MM.1S (cell line): ENCODE results near the gene IL33.

Experiments
- DNase-seq: peaks from one replicate; pipeline ENCODE4 v3.0.0-alpha.2; 2015
- H2AFZ ChIP-seq: fragments of 300-600 bp; sonication (generic); 2 replicates; pipeline ENCODE4 v1.6.0; 2016; ENCODE audit warnings: antibody characterized with exemption, low read length
- H3F3A ChIP-seq: fragments of 300-600 bp; sonication (generic); 2 replicates; pipeline ENCODE4 v1.6.1; 2016; ENCODE audit warnings: mild to moderate bottlenecking, antibody characterized with exemption, low read length, moderate library complexity, mixed read lengths; ENCODE audit not compliant: insufficient read depth
- H3K27ac ChIP-seq: fragments of 300-600 bp; sonication (generic); 2 replicates; pipeline ENCODE4 v1.5.1; 2016; ENCODE audit warnings: mild to moderate bottlenecking, low read length
- H3K27me3 ChIP-seq: fragments of 300-600 bp; sonication (generic); replicated peaks from 2 replicates; pipeline ENCODE4 v1.6.0; 2016; ENCODE audit warnings: low read length; ENCODE audit not compliant: insufficient read depth
- H3K36me3 ChIP-seq: fragments of 300-600 bp; sonication (generic); replicated peaks from 2 replicates; pipeline ENCODE4 v1.6.1; 2016; ENCODE audit warnings: mild to moderate bottlenecking, low read length, mixed read lengths; ENCODE audit not compliant: insufficient read depth
- H3K4me1 ChIP-seq: fragments of 300-600 bp; sonication (generic); 2 replicates; pipeline ENCODE4 v1.6.1; 2016; ENCODE audit warnings: low read length, mixed read lengths
- H3K4me2 ChIP-seq: fragments of 300-600 bp; sonication (generic); 2 replicates; pipeline ENCODE4 v1.6.0; 2016; ENCODE audit warnings: low read depth, low read length
- H3K4me3 ChIP-seq: fragments of 300-600 bp; sonication (generic); 2 replicates; pipeline ENCODE4 v1.5.1; 2016; ENCODE audit warnings: low read length, mixed read lengths
- H3K79me2 ChIP-seq: fragments of 300-600 bp; sonication (generic); 2 replicates; pipeline ENCODE4 v1.6.1; 2016; ENCODE audit warnings: mixed run types, low read length, mixed read lengths
- H3K9ac ChIP-seq: fragments of 300-600 bp; sonication (generic); 2 replicates; pipeline ENCODE4 v1.6.1; 2016; ENCODE audit warnings: low read length, mixed read lengths
- H3K9me2 ChIP-seq: fragments of 300-600 bp; sonication (generic); replicated peaks from 2 replicates; pipeline ENCODE4 v1.6.1; 2016; ENCODE audit warnings: mild to moderate bottlenecking, low read length, mixed read lengths; ENCODE audit not compliant: insufficient read depth
- H3K9me3 ChIP-seq: fragments of 300-600 bp; sonication (generic); replicated peaks from 2 replicates; pipeline ENCODE4 v1.6.1; 2016; ENCODE audit warnings: mild to moderate bottlenecking, low read length, mixed read lengths; ENCODE audit not compliant: insufficient read depth
- H4K20me1 ChIP-seq: fragments of 300-600 bp; sonication (generic); 2 replicates; pipeline ENCODE4 v1.6.1; 2016; ENCODE audit warnings: mild to moderate bottlenecking, low read length, moderate library complexity, mixed read lengths; ENCODE audit not compliant: insufficient read depth
- EZH2 ChIP-seq: fragments of 300-600 bp; sonication (generic); optimal IDR thresholded peaks from 2 replicates; pipeline ENCODE3; 2017; ENCODE audit warnings: low read depth, mild to moderate bottlenecking, antibody characterized with exemption, low read length, mixed read lengths
- EZH2phosphoT487 ChIP-seq: fragments of 300-600 bp; sonication (generic); IDR thresholded peaks from 2 replicates; pipeline ENCODE4 v1.6.1; 2018; ENCODE audit warnings: antibody characterized with exemption, low read length
- TF ChIP-seq, protein P1 (sequence below): fragments of 300-600 bp; sonication (generic); IDR thresholded peaks from 2 replicates; pipeline ENCODE4 v1.5.1; 2016; ENCODE audit warnings: antibody characterized with exemption, low read length, mixed read lengths

Gene IL33

DNA sequence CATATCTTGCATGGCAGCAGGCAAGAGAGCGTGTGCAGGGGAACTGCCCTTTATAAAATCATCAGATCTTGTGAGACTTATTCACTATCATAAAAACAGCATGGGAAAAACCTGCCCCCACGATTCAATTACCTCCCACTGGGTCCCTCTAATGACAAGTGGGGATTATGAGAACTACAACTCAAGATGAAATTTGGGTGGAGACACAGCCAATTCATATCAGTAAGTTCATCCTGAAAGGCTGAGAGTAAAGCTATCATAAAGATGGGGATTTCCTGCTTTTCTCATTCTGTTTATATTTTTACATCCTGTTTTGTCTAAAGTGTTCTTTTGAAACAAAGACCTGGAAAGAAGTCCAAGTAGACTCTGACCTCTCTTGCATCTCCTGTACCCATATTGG is 28.9 kb upstream of the IL33 start:
- TF ChIP-seq EZH2 (no peak), EZH2phosphoT487 (no peak)
- TF ChIP-seq, protein P1, sequence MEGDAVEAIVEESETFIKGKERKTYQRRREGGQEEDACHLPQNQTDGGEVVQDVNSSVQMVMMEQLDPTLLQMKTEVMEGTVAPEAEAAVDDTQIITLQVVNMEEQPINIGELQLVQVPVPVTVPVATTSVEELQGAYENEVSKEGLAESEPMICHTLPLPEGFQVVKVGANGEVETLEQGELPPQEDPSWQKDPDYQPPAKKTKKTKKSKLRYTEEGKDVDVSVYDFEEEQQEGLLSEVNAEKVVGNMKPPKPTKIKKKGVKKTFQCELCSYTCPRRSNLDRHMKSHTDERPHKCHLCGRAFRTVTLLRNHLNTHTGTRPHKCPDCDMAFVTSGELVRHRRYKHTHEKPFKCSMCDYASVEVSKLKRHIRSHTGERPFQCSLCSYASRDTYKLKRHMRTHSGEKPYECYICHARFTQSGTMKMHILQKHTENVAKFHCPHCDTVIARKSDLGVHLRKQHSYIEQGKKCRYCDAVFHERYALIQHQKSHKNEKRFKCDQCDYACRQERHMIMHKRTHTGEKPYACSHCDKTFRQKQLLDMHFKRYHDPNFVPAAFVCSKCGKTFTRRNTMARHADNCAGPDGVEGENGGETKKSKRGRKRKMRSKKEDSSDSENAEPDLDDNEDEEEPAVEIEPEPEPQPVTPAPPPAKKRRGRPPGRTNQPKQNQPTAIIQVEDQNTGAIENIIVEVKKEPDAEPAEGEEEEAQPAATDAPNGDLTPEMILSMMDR, result no peak
- H3K79me2 ChIP-seq, result no peaks in the 10 kb centered on the region
- DNase-seq, result no peak
- H3K27me3 ChIP-seq, result no peaks in the 10 kb centered on the region
- no peak overlapping the region for H3K4me2 ChIP-seq
- no peak overlapping the region for H3K9ac ChIP-seq
- H3K4me1 ChIP-seq, result peaks cover 7% of the 10 kb centered on the region
- H4K20me1 ChIP-seq, result no peaks in the 10 kb centered on the region
- no peaks in the 10 kb centered on the region for H3K36me3 ChIP-seq
- H3K9me3 ChIP-seq, result no peaks in the 10 kb centered on the region
- H3K9me2 ChIP-seq, result no peaks in the 10 kb centered on the region
- no peak overlapping the region for H2AFZ ChIP-seq
- no peak overlapping the region for H3K4me3 ChIP-seq
- H3K27ac ChIP-seq, result no peak overlapping the region
- H3F3A ChIP-seq, result no peaks in the 10 kb centered on the region

DNA sequence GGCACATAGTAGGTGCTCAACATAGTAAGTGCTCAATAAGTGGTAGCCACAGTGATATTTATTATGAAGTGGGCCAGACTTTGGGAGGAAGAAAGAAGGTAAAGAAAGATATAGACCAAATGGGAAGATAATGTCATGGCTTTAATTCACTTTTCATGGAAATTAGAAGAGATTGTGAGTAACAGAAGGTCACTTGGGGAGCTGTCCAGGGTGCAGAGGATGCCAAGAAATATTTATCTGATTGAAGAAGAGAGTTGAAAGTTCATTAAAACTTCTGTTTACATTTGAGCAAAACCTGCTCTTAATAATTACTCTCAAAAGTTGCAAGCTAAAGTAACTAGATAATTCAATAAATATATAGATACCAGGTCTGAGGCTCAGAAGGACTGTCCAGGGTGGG is 28.3 kb upstream of the IL33 start:
- no peaks in the 10 kb centered on the region for H3F3A ChIP-seq
- TF ChIP-seq EZH2, result no peak
- TF ChIP-seq EZH2phosphoT487, result no peak
- TF ChIP-seq, protein P1, result no peak
- H3K9me2 ChIP-seq, result no peaks in the 10 kb centered on the region
- no peaks in the 10 kb centered on the region for H4K20me1 ChIP-seq
- H3K9ac ChIP-seq, result no peak overlapping the region
- H3K4me1 ChIP-seq, result peaks cover 7% of the 10 kb centered on the region
- H3K4me2 ChIP-seq, result no peak overlapping the region
- H3K27me3 ChIP-seq, result no peaks in the 10 kb centered on the region
- H3K79me2 ChIP-seq, result no peaks in the 10 kb centered on the region
- no peak overlapping the region for H3K4me3 ChIP-seq
- H3K9me3 ChIP-seq, result no peaks in the 10 kb centered on the region
- H3K36me3 ChIP-seq, result no peaks in the 10 kb centered on the region
- H2AFZ ChIP-seq, result no peak overlapping the region
- no peak overlapping the region for H3K27ac ChIP-seq
- DNase-seq, result no peak

DNA sequence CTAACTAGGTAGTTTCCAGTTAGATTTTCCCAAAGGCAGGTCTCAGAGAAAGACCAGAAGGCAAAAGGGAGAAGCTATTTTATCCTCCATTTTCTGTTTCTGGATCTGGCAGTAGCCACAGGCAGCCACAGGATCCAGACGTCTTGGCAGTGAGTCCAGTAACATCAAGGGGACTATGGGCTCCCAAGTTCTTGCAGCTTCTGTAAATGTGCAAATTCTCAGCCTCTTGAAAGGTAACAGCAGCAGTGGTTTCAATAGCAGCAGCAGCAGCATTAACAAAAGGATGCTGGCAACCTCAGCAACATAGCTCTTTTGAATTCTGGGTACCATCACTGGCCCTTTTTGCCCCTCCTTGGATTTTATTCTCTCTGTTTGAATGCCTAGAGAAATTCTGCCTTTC is 27.1 kb upstream of the IL33 start:
- no peaks in the 10 kb centered on the region for H4K20me1 ChIP-seq
- H3K27ac ChIP-seq, result no peak overlapping the region
- H3K4me2 ChIP-seq, result no peak overlapping the region
- no peaks in the 10 kb centered on the region for H3K9me3 ChIP-seq
- H3K9me2 ChIP-seq, result no peaks in the 10 kb centered on the region
- no peak overlapping the region for H2AFZ ChIP-seq
- no peak overlapping the region for H3K4me3 ChIP-seq
- H3K79me2 ChIP-seq, result no peaks in the 10 kb centered on the region
- H3K9ac ChIP-seq, result no peak overlapping the region
- no peak for DNase-seq
- H3K27me3 ChIP-seq, result no peaks in the 10 kb centered on the region
- H3F3A ChIP-seq, result no peaks in the 10 kb centered on the region
- H3K4me1 ChIP-seq, result peaks cover 7% of the 10 kb centered on the region
- H3K36me3 ChIP-seq, result no peaks in the 10 kb centered on the region
- TF ChIP-seq, protein P1, result no peak
- TF ChIP-seq EZH2 (no peak), EZH2phosphoT487 (no peak)
